HG03354 (cell line): ENCODE results near the gene MPST.
"Not testable (repeated sequence)": the region's sequence is repeated elsewhere in the genome, so short reads cannot be mapped to it uniquely, and the experiment has no call there.

ENCODE experiments used
- ATAC-seq: cut with Tn5 transposase; IDR thresholded peaks from one replicate; pipeline ENCODE4 v1.9.1; 2021; ENCODE audit warnings: mild to moderate bottlenecking; ENCODE audit not compliant: unreplicated experiment, poor library complexity, severe bottlenecking

Gene MPST

DNA sequence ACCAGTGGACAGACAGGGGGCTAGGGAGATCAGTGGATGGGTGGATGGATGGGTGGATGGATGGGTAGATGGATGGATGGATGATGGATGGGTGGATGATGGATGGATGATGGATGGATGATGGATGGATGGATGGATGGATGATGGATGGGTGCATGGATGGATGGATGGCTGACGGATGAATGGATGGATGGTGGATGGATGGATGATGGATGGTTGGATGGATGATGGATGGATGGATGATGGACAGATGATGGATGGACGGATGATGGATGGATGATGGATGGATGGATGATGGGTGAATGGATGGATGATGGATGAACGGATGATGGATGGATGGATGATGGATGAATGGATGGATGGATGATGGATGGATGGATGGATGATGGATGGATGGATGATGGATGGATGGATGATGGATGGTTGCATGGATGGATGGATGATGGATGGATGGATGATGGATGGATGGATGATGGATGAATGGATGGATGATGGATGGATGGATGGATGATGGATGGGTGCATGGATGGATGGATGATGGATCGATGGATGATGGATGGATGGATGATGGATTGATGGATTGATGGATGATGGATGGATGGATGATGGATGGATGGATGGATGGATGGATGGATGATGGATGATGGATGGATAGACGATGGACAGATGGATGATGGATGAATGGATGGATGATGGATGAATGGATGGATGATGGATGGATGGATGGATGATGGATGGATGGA is 52.5 kb downstream of the MPST start:
- ATAC-seq, result not testable (repeated sequence)

DNA sequence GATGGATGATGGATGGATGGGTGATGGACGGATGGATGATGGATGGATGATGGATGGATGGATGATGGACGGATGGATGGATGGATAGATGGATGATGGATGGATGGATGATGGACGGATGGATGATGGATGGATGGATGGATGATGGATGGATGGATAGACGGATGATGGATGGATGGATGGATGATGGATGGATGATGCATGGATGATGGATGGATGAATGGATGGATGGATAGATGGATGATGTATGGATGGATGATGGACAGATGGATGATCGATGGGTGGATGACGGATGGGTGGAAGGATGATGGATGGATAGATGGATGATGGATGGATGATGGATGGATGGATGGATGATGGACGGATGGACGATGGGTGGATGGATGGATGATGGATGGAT is 53.1 kb downstream of the MPST start:
- no peak for ATAC-seq

DNA sequence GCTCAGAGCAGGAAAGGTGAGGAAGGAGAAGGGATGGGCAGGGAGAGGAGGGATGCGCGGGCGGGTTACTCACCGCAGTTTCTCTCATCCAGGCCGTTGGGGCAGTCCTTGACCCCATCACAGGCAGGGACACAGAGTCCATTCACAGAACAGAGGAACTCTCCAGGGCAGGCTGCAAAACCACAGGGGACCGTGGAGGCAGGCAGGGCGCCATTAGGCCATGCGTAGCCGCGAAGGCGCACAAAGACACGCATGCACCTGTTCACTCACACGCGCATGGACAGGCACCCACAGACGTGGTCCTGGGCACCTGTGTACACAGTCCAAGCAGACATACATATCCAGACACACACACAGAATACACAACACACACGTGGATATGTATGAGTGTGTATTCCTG is 55.0 kb downstream of the MPST start:
- no peak for ATAC-seq

DNA sequence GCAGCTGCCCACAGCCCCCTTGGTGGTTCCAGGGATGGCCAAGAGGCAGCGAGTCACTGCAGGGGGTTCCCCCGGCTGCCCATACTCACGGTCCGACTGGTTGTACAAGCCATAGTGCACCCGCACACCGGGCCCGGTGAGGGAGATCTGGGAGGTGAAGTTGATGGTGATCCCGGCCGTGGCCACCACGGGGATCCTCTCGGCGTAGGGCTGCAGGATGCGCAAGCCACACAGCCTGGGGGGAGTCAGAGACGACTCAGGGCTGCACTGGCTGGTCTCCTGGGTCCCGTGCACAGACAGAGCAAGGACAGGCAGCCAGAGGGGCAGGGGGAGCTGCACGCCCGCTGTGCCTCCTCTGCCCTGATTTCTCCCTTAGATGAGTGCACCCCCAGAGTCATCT is 55.5 kb downstream of the MPST start:
- no peak for ATAC-seq

DNA sequence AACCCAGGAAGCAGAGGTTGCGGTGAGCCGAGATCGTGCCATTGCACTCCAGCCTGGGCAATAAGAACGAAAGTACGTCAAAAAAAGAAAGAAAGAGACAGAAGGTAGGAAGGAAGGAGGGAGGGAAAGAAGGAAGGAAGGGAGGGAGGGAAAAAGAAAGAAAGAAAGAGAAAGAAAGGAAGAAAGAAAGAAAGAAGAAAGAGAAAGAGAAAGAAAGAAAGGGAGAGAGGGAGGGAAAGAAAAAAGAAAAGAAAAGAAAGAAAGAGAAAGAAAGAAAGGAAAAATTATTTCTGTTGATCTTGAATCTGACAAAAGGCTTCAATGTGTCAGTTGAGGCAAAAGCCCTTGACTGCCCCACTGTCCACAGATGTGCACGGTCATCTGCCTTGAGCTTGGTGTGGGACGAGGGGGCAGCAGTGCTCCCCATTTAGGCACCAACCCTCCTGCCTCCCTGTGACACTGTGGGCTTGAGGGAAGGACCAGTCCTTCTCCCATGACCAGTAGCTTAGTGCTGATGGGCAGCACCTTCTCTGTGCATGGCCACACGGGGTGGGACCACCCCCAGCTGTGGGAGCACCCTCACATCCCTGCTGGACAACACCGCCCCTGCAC is 56.4 kb downstream of the MPST start:
- no peak for ATAC-seq

DNA sequence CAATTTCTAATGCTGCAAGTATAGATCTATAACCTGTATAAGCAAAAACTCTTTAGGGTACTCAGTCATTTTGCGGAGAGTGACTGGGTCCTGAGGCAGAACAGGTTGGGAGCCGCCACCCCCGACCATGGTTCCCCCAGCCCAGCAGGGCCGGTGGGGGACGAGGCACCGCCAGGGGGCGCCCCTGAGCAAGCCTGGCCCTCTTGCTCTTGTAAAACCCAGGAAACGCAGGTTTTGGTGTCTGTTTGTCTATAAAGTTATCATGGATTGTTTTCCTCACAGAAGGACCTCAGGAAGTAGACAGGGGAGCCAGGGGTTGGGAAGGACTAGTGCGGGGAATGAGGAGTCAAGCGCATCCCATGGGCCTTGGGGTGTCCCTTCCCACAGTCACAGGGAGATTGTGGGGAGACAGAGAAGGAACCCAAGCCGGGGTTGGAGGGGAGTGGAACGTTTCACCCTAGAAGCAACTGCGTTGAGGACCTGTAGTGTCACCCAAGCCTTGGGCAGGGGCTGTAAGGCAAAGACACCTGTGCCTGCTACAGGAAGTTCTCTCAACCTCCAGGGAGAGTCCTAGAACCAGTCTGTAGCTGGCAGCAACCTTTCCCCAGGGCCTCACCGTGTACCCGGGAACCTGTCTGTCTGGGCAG is 58.4 kb downstream of the MPST start:
- no peak for ATAC-seq

DNA sequence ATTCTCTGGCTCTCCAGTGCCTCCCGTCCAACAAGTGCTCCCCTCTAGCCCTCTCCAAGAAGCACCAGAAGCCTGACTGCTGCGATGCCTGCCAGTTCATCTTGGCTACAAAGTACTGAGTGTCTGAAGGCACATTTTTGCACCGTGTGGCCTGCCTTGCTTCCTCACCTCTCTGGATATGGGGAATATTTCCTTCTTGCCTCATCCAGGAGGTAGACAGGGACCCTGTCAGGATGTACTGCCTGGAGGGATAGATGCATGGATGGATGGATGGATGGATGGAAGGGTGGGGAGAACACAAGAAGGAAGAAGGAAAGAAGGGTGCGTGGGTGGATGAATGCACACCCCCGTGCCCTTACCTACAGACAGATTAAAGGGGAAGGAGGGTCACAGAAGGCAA is 59.6 kb downstream of the MPST start:
- ATAC-seq, result no peak
